ENCODE measurements around the gene ST14.
"Not testable (repeated sequence)": the region's sequence is repeated elsewhere in the genome, so short reads cannot be mapped to it uniquely, and the experiment has no call there.

ST14 gene

DNA sequence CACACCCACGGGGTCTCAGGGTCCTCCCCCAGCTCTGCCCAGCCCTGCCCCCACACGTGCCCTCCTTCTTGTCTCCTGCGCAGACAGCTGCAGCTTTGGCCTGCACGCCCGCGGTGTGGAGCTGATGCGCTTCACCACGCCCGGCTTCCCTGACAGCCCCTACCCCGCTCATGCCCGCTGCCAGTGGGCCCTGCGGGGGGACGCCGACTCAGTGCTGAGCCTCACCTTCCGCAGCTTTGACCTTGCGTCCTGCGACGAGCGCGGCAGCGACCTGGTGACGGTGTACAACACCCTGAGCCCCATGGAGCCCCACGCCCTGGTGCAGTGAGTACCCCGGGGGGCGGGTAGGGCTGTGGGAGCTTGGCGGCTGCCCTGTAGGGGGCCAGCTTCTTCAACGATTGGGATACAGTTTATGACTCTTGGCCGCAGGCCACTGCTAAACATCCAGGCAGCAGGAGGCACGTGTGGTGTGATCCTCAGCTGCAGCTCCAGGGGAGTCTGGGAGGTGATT is 30.8 kb downstream of the ST14 start:
- no peak for DNase-seq

- no peak for DNase-seq
Observed at GRCh38 chr11:130191896-130192295, 32.3 kb downstream of the ST14 start.

DNA sequence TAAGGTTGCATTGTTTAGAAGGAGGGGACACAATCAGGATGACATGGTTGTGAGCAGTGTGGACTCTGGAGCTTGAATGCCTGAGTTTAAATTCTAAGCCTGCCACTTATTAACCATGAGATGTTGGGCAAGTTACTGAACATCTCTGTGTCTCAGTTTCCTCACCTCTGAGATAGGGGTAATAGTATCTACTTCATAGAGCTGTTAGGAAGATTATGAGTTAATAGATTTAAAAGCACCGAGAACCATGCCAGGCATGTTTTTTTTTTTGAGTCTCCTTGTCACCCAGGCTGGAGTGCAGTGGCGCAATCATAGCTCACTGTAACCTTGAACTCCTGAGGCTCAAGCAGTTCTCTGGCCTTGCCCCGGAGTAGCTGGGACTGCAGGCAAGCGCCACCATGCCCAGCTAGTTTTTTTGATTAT is 33.3 kb downstream of the ST14 start:
- DNase-seq = no peak

GRCh38 chr11:130193551-130193950 is 34.0 kb downstream of the ST14 start:
- DNase-seq = not testable (repeated sequence)

DNA sequence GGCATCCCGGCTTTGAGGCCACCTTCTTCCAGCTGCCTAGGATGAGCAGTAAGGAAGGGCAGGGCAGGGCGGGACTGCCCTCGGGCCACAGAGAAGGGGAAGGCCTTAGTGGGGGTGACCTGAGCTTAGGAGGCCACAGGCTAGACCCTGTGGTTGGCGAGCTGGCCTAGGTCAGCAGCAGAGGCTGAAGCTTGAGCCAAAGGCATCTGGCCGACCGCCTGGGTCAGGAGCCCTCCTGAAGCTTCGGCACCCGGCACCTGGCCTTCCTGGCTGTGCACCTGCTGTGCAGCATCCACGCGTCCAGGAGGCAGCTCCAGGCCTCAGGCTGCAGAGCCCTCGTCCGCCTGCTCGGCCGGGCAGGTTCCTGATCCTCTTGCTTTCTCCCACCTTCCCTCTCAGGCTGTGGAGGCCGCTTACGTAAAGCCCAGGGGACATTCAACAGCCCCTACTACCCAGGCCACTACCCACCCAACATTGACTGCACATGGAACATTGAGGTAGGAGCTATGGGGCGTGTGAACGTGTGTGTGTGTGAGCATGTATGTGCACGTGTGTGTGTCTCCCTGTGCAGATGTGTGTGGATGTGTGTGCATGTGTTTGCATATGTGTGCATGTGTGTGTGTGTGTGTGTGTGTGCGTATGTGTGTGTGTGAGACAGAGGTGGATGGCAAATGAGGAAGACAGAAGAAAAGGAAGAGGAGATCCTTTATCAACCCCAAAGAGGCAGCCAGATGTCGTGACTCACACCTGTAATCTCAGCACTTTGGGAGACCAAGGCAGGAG is 34.9 kb downstream of the ST14 start:
- no peak for DNase-seq

- no peak for DNase-seq
Observed at GRCh38 chr11:130197386-130198035, 37.9 kb downstream of the ST14 start.

- DNase-seq = no peak
Observed at GRCh38 chr11:130198292-130198691, 38.7 kb downstream of the ST14 start.

- no peak for DNase-seq
Observed at GRCh38 chr11:130198964-130199363, 39.4 kb downstream of the ST14 start.

DNA sequence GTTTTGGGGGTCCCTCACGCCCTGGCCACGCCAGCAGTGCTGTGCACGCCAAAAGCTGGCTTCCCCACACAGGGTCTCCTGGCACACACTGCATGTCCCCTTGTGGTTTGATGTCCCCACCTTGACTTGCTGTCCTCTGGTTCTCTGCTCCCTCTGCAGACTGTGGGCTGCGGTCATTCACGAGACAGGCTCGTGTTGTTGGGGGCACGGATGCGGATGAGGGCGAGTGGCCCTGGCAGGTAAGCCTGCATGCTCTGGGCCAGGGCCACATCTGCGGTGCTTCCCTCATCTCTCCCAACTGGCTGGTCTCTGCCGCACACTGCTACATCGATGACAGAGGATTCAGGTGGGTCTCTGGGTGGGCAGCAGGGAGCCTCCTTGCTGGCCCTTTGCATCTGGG is 40.2 kb downstream of the ST14 start:
- no peak for DNase-seq

- DNase-seq = no peak
Observed at GRCh38 chr11:130201026-130201425, 41.4 kb downstream of the ST14 start.

GRCh38 chr11:130202009-130202817 is 42.6 kb downstream of the ST14 start:
- no peak for DNase-seq

GRCh38 chr11:130202818-130203689 is 43.5 kb downstream of the ST14 start:
- DNase-seq = no peak

- DNase-seq = no peak
Observed at GRCh38 chr11:130203766-130204702, 44.5 kb downstream of the ST14 start.

GRCh38 chr11:130204703-130205095 is 45.1 kb downstream of the ST14 start:
- no peak for DNase-seq

DNA sequence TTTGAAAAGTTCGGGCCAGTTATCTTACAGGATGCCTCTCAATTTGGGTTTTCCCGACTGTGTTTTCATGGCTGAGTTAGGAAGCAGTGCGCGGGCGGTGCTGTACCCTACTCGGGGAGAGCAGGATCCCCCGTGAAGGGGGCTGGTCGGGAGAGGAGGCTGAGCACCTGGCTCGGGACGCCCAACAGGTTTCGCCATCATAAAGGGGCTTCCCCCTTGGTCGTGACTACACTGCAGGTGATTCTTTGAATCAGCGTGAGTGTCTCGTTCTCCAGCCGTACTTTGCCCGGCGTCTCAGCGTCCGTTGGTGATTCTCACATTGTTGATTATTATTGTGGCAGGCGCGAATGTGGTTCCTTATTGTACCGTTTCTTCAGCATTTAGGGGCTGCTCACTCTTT is 46.6 kb downstream of the ST14 start:
- DNase-seq = no peak

- no peak for DNase-seq
Observed at GRCh38 chr11:130208241-130209127, 48.9 kb downstream of the ST14 start.

GRCh38 chr11:130209128-130209932 is 49.7 kb downstream of the ST14 start:
- no peak for DNase-seq

- DNase-seq = no peak
Observed at GRCh38 chr11:130209954-130210854, 50.6 kb downstream of the ST14 start.
